B cell (primary cell): ENCODE results near the gene AZGP1. TPM values are rescaled to one million over a fixed set of nuclear protein-coding genes. Genes with fewer than 3 reads are reported as not detected.

Experiments
- ATAC-seq: fragments of 200-7000 bp; cut with Tn5 transposase; one replicate; pipeline ENCODE4 v1.10.0; 2021; ENCODE audit warnings: low read depth, mild to moderate bottlenecking, moderate number of reproducible peaks, moderate library complexity
- CTCF ChIA-PET: fragments of 350-600 bp; sonication (Branson Sonifier 250); formaldehyde crosslinking; loops from one replicate; lab custom pipeline; 2021; ENCODE audit warnings: antibody characterized with exemption, inconsistent platforms; lab: Charles Lee
- POLR2A ChIA-PET: fragments of 350-600 bp; sonication (Branson Sonifier 250); formaldehyde crosslinking; loops from one replicate; lab custom pipeline; 2021; ENCODE audit warnings: antibody characterized with exemption; lab: Charles Lee
- DNase-seq: peaks from one replicate; pipeline ENCODE4 v3.0.0; 2013
- H2AFZ ChIP-seq: 2 replicates; pipeline ENCODE4 v1.6.1; 2012; ENCODE audit warnings: mild to moderate bottlenecking, low read depth, low read length; ENCODE audit not compliant: insufficient read depth, poor library complexity, severe bottlenecking
- H3K27ac ChIP-seq, 2 donors: 1 replicate in 1 of 2; 2 replicates in 1 of 2; pipeline ENCODE4 v1.5.1; 2012 to 2013; ENCODE audit warnings: low read length in 2 of 2, mild to moderate bottlenecking in 2 of 2, moderate library complexity in 1 of 2
- H3K27me3 ChIP-seq, 4 experiments: fragments of 200-600 bp in 1 of 4; sonication (generic) in 1 of 4; replicated peaks in 1 of 4; 1 replicate in 2 of 4; 2 replicates in 2 of 4; pipeline versions ENCODE4 v1.6.1 to v1.7.0; 2013 to 2016; ENCODE audit warnings: low read length in 3 of 4, mild to moderate bottlenecking in 2 of 4, mixed read lengths in 1 of 4, moderate library complexity in 1 of 4; ENCODE audit not compliant: insufficient read depth in 4 of 4, control insufficient read depth in 3 of 4; ENCODE audit errors: control extremely low read depth in 1 of 4
- H3K36me3 ChIP-seq, 2 experiments: replicated peaks in 1 of 2; 1 replicate in 1 of 2; 2 replicates in 1 of 2; pipeline versions ENCODE4 v1.6.1 to v1.7.1; 2013; ENCODE audit warnings: low read length in 1 of 2; ENCODE audit not compliant: insufficient read depth in 2 of 2, control insufficient read depth in 1 of 2; ENCODE audit errors: control extremely low read depth in 1 of 2, extremely low read depth in 1 of 2
- H3K4me1 ChIP-seq, 2 donors: fragments of 200-600 bp in 1 of 2; sonication (generic) in 1 of 2; 1 replicate in 1 of 2; 2 replicates in 1 of 2; pipeline versions ENCODE4 v1.5.1 to v1.6.1; 2013 to 2017; ENCODE audit warnings: low read length in 2 of 2; ENCODE audit not compliant: control insufficient read depth in 2 of 2, insufficient read depth in 2 of 2
- H3K4me2 ChIP-seq: replicated peaks from 2 replicates; pipeline ENCODE3; 2012; ENCODE audit warnings: mild to moderate bottlenecking, low read depth, low read length; ENCODE audit not compliant: poor library complexity, severe bottlenecking
- H3K4me3 ChIP-seq, 5 experiments: fragments of 200-600 bp in 1 of 5; sonication (generic) in 1 of 5; 1 replicate in 3 of 5; 2 replicates in 2 of 5; pipeline versions ENCODE4 v1.5.1 to v1.7.0; 2011 to 2016; ENCODE audit warnings: low read length in 4 of 5, mild to moderate bottlenecking in 4 of 5, low read depth in 2 of 5, control low read depth in 1 of 5, moderate library complexity in 1 of 5; ENCODE audit not compliant: insufficient read depth in 1 of 5; ENCODE audit errors: control extremely low read depth in 1 of 5, extremely low read depth in 1 of 5
- H3K79me2 ChIP-seq: fragments of 200-600 bp; sonication (generic); one replicate; pipeline ENCODE4 v1.6.0; 2016; ENCODE audit warnings: low read length; ENCODE audit not compliant: control insufficient read depth, insufficient read depth
- H3K9ac ChIP-seq: fragments of 200-600 bp; sonication (generic); 2 replicates; pipeline ENCODE4 v1.6.1; 2017; ENCODE audit warnings: mild to moderate bottlenecking, low read length, moderate library complexity
- H3K9me3 ChIP-seq, 3 donors: one replicate each; pipeline versions ENCODE4 v1.6.1 to v1.7.1; 2013; ENCODE audit warnings: low read length in 2 of 3; ENCODE audit not compliant: control insufficient read depth in 2 of 3, insufficient read depth in 1 of 3; ENCODE audit errors: control extremely low read depth in 1 of 3
- H4K20me1 ChIP-seq: 2 replicates; pipeline ENCODE4 v1.6.0; 2012; ENCODE audit warnings: mild to moderate bottlenecking, low read length; ENCODE audit not compliant: insufficient read depth, control insufficient read depth, poor library complexity, severe bottlenecking
- H3K27ac Mint-ChIP-seq: one replicate; pipeline ENCODE4 v1.8.0; 2021; ENCODE audit warnings: mixed read lengths
- H3K27me3 Mint-ChIP-seq: one replicate; pipeline ENCODE4 v1.8.0; 2021; ENCODE audit warnings: mixed read lengths
- H3K4me1 Mint-ChIP-seq: one replicate; pipeline ENCODE4 v1.8.0; 2021; ENCODE audit warnings: mixed read lengths
- H3K4me3 Mint-ChIP-seq: one replicate; pipeline ENCODE4 v1.8.0; 2021; ENCODE audit warnings: mixed read lengths
- H3K9me3 Mint-ChIP-seq: one replicate; pipeline ENCODE4 v1.8.0; 2022; ENCODE audit warnings: mixed read lengths; ENCODE audit not compliant: insufficient read depth
- EZH2 ChIP-seq: IDR thresholded peaks from 2 replicates; pipeline ENCODE4 v1.6.1; 2012; ENCODE audit warnings: borderline replicate concordance, low read depth, mild to moderate bottlenecking, moderate library complexity, low read length; ENCODE audit not compliant: insufficient read depth, poor library complexity, severe bottlenecking
- WGBS: methylation state at CpG from one replicate; pipeline ENCODE4 v1.1.5; 2013; ENCODE audit warnings: missing lambda C conversion rate; ENCODE audit not compliant: insufficient coverage; 5-methylcytosine and 5-hydroxymethylcytosine counted together
- intact Hi-C: fragments of 100-400 bp; cut with micrococcal nuclease; formaldehyde crosslinking; loops from one replicate; pipeline ENCODE4 v1.10.0; 2022
- polyA plus RNA-seq: library from polyadenylated mRNA; depleted of rRNA; stranded (reverse); fragments of >200 nt; gene quantifications from 2 replicates; pipeline ENCODE4 v1.2.3, GENCODE V29; 2012
- total RNA-seq, 2 donors: library from RNA; stranded (reverse); fragments of 120-200 nt in 1 of 2; gene quantifications; 1 replicate in 1 of 2; 2 replicates in 1 of 2; pipeline versions ENCODE4 v1.2.3 to v1.2.4, GENCODE V29; 2013 to 2022
- TF ChIP-seq, protein P1 (sequence below): fragments of 200-600 bp; IDR thresholded peaks from one replicate; pipeline ENCODE4 v1.8.0; 2022; ENCODE audit warnings: antibody characterized with exemption, mild to moderate bottlenecking

AZGP1 gene
- total and polyA plus RNA-seq, 2 donors (not counting 1 experiment from before 2014, with no cell fraction given) = not detected

DNA sequence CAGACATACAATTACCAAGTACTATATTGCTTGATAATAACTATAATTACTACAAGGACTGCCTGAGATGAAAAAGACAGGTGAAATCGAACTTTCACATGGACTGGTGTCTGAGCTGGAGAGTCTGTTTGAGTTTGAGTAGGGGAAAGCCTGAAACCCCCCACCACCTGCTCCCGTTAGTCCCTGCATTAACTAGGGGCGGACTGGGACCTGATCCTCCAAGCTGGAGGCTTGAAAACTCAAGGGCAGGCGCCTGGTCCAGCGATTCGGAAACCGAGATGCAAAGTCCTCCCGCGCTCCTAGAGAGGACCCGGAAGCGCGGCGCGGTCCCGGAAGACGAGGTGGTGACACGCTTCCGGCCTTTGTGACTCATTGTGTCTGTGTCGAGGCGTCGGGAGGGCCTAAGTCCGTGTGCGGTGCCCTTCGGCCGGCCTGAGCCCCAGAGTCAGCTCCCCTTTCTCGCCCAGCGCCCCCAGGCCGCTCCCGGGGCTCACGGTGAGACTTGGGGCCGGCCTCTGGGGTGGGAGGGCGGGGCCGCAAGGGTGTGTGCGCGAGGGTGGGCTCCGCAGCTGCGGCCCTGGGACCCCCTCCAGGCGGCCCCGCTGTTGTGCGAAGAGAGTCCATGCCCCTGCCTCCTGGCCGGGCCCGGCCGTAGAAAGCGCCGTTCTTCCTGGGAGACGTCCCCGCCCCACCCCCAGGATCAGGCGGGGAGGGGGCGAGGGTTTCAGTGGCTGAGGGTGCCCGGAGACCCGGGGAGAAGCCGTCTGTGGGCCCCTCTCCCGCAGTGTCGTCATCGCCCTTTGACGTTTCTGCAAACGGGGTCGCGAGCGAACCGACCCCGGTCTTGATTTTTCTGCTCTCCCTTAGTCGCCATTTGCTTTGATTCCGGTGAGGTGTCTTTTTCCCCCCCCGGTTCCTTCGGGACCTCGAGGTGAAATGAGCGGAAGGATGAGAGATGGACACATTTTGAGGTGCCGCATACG lies 39.7 kb upstream of the AZGP1 start, which contains the start of gene ZKSCAN1:
ZKSCAN1 (plus strand) TSS at position 365 of the 983 bp plus-strand sequence. CDS start 7,911 bp downstream, outside the sequence.
- peak within 1 kb of the TSS; percentile 84 for H3K4me2 ChIP-seq
- peak; percentile 91 for DNase-seq
- H3K9ac ChIP-seq = peak within 1 kb of the TSS; percentile 94
- H3K4me1 ChIP-seq = peaks cover 15 to 19% of the 10 kb centered on the region in 2 donors
- peaks cover 48% of the 10 kb centered on the region for H3K79me2 ChIP-seq
- peaks cover 6% of the 10 kb centered on the region for H3K27me3 Mint-ChIP-seq
- H3K4me3 ChIP-seq = peak within 1 kb of the TSS; percentile 75 to 89 (median 85)
- no peaks in the 10 kb centered on the region for H4K20me1 ChIP-seq
- no peaks in the 10 kb centered on the region for H3K36me3 ChIP-seq
- TF ChIP-seq, protein P1, sequence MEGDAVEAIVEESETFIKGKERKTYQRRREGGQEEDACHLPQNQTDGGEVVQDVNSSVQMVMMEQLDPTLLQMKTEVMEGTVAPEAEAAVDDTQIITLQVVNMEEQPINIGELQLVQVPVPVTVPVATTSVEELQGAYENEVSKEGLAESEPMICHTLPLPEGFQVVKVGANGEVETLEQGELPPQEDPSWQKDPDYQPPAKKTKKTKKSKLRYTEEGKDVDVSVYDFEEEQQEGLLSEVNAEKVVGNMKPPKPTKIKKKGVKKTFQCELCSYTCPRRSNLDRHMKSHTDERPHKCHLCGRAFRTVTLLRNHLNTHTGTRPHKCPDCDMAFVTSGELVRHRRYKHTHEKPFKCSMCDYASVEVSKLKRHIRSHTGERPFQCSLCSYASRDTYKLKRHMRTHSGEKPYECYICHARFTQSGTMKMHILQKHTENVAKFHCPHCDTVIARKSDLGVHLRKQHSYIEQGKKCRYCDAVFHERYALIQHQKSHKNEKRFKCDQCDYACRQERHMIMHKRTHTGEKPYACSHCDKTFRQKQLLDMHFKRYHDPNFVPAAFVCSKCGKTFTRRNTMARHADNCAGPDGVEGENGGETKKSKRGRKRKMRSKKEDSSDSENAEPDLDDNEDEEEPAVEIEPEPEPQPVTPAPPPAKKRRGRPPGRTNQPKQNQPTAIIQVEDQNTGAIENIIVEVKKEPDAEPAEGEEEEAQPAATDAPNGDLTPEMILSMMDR = no peak
- TF ChIP-seq EZH2 = no peak
- H3K27me3 ChIP-seq = no peaks in the 10 kb centered on the region
- H3K27ac ChIP-seq = peak within 1 kb of the TSS; percentile 80 to 87
- WGBS = under 1% methylated on average over 61 of the region's 70 CpGs
- peak; percentile 95 for ATAC-seq
- no peaks in the 10 kb centered on the region for H3K9me3 Mint-ChIP-seq
- H3K9me3 ChIP-seq = no peaks in the 10 kb centered on the region
- POLR2A ChIA-PET = interaction anchor here (0.6 to 2.0 kb wide), 10 partner anchors 10 to 413 kb away, joined by 3 to 14 read pairs (median 5); partner anchors contain the start of genes ZCWPW1 and ZSCAN21
- peaks cover 38% of the 10 kb centered on the region for H3K4me1 Mint-ChIP-seq
- peak within 1 kb of the TSS; percentile 94 for H3K27ac Mint-ChIP-seq
- peak within 1 kb of the TSS; percentile 93 for H3K4me3 Mint-ChIP-seq
- CTCF ChIA-PET = interaction anchor here (0.9 to 1.7 kb wide), 7 partner anchors 12 to 115 kb away, joined by 3 to 6 read pairs (median 5); no protein-coding TSS in a partner anchor
- peak within 1 kb of the TSS; percentile 84 for H2AFZ ChIP-seq
- intact Hi-C loops = loop anchor here (1.0 to 5.0 kb wide), 6 partner anchors 18 to 1237 kb away; partner anchors contain the start of genes TRIM4, ZNF3 and ZSCAN21
